GM21529 (cell line): ENCODE results near the gene OTUB1.

ENCODE experiments used
- ATAC-seq: cut with Tn5 transposase; IDR thresholded peaks from one replicate; pipeline ENCODE4 v1.9.1; 2021; ENCODE audit not compliant: unreplicated experiment

OTUB1 gene

GRCh38 chr11:63974259-63975143, 11.7 kb upstream of the OTUB1 start, which contains the start of gene COX8A:
TSS of gene COX8A (plus strand) at chr11:63974620. CDS start at chr11:63974681, 61 bp downstream.
- peak; percentile 98 for ATAC-seq

DNA sequence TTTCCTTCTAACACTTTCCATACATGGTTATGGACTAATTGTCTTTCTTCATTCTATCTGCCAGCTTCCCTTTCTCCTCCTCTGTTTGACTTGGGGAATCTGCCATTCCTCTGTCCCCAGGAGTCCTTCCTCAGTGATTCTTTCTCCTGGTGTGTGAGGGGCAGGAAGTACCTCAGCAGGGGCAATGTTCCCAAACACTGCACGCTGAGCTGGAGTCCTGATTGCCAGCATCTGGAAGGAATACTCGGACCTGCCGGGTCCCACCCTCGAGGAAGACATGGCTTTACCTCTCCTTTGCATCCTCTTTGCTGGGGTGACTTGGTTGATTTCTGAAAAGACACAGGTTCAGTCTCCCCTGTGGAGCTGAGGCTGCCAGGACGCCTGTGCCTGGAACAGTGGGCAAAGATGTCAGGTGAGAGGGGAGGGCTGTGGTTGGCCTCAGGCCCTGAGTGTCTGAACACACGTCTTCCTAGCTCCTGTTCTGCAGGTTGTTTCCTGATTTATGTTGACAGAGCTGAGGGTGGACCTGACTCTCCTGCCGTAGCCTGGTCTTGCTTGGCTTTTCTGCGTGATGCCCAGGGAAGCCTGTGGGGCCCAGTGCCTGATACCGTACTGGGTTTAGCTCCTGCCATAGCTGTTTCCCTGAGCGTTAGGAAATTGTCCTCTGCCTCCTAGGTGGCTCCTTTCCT, 7.5 kb upstream of the OTUB1 start:
- no peak for ATAC-seq

DNA sequence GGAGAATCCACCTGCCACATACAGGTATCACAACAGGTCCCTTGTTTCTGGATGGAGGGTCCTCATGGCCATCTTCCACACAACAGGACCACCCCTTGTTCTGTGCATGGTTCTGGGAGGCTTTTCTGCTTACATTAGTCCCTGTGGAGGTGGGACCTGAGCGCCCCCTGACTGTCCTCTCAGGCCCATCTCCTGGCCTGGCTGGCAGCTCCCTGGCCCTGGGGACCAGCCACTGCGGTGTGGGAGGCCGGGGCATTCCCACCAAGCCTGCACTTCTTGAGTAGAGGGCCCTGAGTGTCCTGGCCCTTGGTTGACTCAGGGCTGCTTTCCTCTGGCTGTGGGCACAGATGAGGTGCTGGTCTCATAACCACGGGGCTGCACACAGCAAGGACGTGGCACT, 6.8 kb upstream of the OTUB1 start:
- ATAC-seq, result no peak

- peak; percentile 48 for ATAC-seq
Measured at GRCh38 chr11:63985812-63986155, 454 bp upstream of the OTUB1 start.

- ATAC-seq, result no peak
Measured at GRCh38 chr11:63986932-63987513, 785 bp downstream of the OTUB1 start.

DNA sequence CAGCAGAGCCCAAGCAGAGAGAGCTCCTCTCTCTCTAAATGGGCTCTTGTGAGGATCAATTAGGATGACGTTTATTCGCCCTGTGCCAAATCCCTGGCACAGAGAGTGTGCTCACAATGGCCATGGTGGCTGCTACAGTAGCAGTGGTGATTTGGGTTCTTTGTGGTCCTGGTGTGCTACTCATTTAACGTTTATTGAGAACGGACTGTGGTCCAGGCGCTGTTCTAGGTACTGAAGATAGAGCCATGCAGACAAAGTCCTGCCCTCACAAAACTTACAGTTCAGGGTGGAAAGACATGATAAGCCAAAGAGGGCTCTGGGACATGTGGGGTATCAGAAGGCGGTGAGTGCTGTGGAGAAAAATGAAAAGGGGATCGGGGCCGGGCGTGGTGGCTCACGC, 5.3 kb downstream of the OTUB1 start:
- ATAC-seq, result no peak

DNA sequence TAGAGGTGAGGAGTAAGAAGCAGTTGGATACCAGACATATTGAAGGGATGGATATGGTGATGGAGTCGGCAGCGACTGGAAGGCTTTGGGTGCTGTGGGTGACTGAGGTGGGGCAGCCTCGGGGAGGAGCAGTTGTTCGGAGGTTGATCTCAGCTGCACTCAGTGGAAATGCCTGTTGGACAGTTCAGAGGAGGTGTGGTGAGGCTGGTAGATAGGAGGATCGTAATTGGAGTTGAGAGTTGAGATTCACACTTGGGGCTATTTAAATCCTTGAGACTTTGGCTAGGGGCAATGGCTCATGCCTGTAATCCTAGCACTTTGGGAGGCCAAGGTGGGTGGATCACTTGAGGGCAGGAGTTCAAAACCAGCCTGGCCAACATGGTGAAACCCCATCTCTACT, 6.9 kb downstream of the OTUB1 start:
- ATAC-seq, result no peak

- no peak for ATAC-seq
Measured at GRCh38 chr11:63993993-63994392, 7.8 kb downstream of the OTUB1 start.

- no peak for ATAC-seq
Measured at GRCh38 chr11:63996512-63996911, 10.3 kb downstream of the OTUB1 start.

DNA sequence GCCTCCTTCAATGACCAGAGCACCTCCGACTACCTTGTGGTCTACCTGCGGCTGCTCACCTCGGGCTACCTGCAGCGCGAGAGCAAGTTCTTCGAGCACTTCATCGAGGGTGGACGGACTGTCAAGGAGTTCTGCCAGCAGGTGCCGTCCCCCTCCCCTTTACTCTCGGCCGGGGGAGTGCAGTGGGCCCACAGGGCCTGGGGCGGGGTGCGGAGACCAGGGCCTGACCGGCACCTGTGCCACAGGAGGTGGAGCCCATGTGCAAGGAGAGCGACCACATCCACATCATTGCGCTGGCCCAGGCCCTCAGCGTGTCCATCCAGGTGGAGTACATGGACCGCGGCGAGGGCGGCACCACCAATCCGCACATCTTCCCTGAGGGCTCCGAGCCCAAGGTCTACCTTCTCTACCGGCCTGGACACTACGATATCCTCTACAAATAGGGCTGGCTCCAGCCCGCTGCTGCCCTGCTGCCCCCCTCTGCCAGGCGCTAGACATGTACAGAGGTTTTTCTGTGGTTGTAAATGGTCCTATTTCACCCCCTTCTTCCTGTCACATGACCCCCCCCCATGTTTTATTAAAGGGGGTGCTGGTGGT, 11.0 kb downstream of the OTUB1 start:
- ATAC-seq, result no peak

- no peak for ATAC-seq
Measured at GRCh38 chr11:63997801-63998337, 11.6 kb downstream of the OTUB1 start.

DNA sequence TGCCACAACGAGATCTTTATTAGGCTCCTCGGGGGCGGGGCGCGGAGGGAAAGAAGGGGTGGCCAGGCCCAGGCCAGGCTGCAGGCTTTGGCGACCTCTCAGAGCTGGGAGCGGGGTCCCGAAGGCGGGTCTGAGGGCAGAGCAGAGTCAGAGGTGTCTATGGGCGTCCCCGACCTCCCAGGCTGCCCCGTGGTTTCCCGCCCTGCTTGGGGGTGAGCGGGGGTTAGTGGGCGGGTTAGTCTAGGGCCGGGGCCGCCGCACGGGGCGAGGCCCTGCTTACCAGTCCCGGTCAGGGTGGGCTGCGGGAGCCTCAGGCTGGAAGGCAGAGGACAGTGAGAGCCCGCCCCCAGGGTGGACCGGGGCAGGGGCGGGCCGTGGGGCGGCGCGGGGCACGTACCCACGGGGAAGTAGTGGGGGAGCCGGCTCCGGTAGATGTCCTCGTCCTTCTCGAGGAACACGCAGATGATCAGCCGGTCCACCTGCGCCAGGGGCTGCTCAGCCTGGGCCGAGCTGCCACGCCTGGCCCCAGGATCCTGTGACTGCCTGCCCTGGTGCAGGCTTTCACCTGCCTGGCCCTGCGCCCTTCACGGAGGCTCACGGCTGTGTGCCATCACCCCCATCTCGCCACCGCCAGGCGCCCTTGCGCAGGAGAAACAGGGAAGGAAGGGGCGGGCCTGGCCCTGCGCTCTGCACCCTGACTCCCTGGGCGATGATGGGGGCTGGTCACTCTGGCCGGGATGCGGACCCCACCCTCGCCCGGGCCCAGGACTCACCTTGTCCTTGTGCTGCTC, 12.5 kb downstream of the OTUB1 start:
- no peak for ATAC-seq

GRCh38 chr11:63999349-64000025, 13.2 kb downstream of the OTUB1 start:
- ATAC-seq, result no peak

DNA sequence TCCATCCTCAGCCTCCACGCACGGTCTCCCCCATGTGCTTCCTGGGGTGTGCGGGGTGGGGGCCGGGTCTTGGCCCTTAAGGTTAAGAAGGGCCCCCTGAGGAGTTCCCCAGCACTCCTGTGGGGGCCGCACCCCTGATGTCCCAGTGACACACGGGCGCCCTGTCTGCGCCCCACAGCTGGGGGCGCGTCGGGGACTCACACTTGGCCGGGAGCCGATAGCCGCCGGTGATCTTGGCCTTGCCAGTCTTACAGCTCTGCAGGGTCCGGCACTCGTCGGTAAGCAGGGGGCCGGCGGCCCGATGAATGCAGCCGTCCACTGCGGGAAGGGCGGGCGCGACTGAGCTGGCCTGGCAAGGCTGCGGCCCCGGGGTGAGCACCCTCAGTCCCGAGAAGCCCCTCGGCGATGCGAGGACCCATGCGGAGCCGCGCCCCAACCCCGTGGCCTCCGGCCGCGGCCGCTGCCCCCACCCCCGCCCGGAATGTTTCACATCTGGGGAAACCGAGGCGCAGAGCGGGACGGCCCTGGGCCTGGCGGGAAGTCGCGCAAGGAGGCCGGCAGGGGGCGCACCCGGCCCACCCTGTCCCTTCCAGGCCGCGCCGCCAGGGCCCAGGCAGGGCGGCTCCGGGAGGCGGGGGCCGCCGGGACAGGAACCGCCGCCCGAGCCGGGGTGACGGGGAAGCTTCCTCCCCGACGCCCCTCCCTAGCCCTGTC, 13.9 kb downstream of the OTUB1 start:
- no peak for ATAC-seq

- ATAC-seq, result no peak
Measured at GRCh38 chr11:64000740-64001483, 14.7 kb downstream of the OTUB1 start.

- no peak for ATAC-seq
Measured at GRCh38 chr11:64001484-64002420, 15.5 kb downstream of the OTUB1 start.

DNA sequence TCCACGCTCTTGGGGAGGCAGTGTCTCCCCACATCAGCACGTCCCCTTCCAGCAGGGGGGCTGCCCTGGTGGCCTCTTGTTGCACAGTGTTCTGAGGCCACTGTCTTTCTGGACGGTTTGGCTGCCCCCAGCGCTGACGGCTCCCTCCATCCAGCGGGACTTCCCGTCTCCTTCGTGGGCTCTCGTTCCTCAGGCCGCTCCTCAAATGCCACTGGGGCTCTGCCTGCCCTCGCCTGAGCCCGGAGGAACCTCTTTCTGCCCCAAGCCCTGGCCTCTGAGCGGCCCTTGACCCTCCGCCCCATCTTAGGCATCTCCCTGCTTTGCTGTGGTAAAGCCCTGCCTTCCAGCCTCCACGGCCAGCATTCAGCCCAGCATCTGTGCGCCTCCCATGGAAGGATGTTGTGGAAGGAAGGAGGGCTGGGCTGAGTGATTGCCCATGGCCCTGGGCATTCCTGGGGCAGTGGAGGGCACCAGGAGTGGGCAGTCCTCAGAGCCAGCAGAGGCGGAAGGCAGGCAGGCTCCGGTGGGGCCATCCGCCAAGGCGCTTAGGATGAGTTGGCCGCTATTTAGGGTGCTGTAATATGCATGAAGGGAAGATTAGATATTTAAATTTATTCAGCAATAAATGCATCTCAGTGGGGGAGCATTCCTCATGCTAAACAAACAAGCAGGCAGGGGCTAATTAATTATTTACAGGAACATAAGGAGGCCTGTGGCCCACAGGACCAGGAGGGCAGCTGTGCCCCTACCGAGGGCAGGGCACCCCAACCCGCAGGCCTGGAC, 17.8 kb downstream of the OTUB1 start:
- no peak for ATAC-seq
